ENCODE results near the gene IFITM10.
A peak's percentile ranks its signal among the peaks of the same experiment; 100 is the strongest.

The IFITM10 gene

DNA sequence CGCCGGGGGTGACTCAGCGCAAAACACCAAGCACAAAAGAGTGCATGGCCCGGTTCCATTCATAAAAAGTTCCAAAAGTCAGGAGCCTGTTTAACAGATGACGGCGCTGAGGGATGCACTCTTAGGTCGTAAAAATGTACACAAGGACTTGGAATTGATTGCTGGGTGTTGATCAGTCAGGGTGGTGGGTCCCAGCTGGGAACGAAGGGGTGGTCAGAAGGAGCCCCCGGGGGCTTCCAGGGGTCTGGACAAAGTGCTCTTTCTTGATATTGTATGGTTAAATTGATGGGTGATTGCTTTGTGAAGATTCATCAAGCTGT lies 20.7 kb downstream of the IFITM10 start:
- Histone ChIP-seq H3K36me3 (ENCODE audit: control insufficient read depth in 2 of 2, insufficient read depth in 2 of 2, low read length in 2 of 2) (no peaks in the 10 kb centered on the region), H3K27ac (ENCODE audit: low read depth in 2 of 2, low read length in 2 of 2) (no peak overlapping the region), H3K4me1 (ENCODE audit: control insufficient read depth in 2 of 2, insufficient read depth in 2 of 2, low read length in 2 of 2) (no peaks in the 10 kb centered on the region), H3K9me3 (ENCODE audit: control insufficient read depth in 2 of 2, low read length in 2 of 2) (no peaks in the 10 kb centered on the region), H3K4me3 (ENCODE audit: low read length in 2 of 2) (no peak overlapping the region), H3K27me3 (ENCODE audit: control insufficient read depth in 2 of 2, insufficient read depth in 2 of 2, low read length in 2 of 2) (peaks cover 6 to 37% of the 10 kb centered on the region in 2 donors), H3K9ac (ENCODE audit: low read depth in 1 of 2, low read length in 2 of 2) (no peak overlapping the region)

DNA sequence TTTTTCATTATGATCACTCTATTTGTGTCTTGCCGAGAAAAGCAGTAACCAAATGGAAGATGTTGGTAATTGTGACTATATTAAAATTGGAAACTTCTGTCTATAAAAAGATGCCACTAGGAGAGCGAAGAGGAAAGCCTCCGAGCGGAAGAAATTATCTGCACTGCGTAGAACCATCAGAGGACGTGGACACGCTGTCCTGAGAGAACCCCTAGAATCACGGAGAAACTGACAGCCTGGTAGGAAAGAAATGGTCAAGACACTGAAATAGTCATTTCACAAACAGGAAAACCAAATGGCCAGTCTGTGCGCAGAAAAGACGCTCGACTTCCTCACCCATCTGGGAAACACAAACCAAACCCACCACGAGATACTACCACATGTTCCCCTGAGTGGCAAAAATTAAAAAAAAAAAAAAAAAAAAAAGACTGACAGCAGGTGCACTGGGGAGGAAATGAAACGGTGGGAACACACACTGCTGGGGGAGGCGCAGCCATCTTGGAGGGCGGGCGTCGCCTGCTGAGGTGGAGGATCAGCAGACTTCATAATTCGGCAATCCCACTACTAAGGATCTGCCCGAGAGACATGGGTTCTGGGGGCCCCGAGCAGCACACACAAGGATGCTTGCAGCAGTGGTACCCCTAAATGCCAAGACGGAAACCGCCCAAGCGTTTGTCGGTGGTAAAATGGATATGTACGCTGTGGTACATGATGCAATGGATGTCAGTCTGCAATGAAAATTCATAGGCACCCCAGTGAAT lies 21.3 kb downstream of the IFITM10 start:
- Histone ChIP-seq H3K27me3 (ENCODE audit: control insufficient read depth in 2 of 2, insufficient read depth in 2 of 2, low read length in 2 of 2) (peaks cover 6 to 37% of the 10 kb centered on the region in 2 donors), H3K9ac (ENCODE audit: low read depth in 1 of 2, low read length in 2 of 2) (no peak overlapping the region), H3K4me1 (ENCODE audit: control insufficient read depth in 2 of 2, insufficient read depth in 2 of 2, low read length in 2 of 2) (no peaks in the 10 kb centered on the region), H3K27ac (ENCODE audit: low read depth in 2 of 2, low read length in 2 of 2) (peak overlapping the region in 1 of 2 donors; percentile 23), H3K4me3 (ENCODE audit: low read length in 2 of 2) (peak overlapping the region in 1 of 2 donors; percentile 20), H3K9me3 (ENCODE audit: control insufficient read depth in 2 of 2, low read length in 2 of 2) (no peaks in the 10 kb centered on the region), H3K36me3 (ENCODE audit: control insufficient read depth in 2 of 2, insufficient read depth in 2 of 2, low read length in 2 of 2) (no peaks in the 10 kb centered on the region)

DNA sequence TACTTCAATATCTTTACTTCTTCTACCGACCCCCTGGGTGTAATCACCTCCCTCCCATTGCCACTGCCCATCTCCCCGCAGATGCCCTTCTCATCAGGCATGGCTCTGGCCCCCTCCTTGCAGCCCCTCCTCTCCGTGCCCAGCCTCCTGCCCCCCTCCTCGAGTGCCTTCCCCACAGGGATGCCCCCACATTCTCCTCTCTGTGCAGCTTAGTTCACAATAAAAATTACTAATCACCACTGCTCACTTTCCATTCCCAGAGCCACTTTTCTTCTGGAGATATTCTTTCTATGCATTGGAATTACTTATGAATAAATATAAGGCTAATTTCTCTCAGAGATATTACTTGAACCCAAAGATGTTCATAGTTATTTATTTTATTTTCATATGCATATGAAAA lies 22.1 kb downstream of the IFITM10 start:
- Histone ChIP-seq H3K4me1 (ENCODE audit: control insufficient read depth in 2 of 2, insufficient read depth in 2 of 2, low read length in 2 of 2) (no peaks in the 10 kb centered on the region), H3K27ac (ENCODE audit: low read depth in 2 of 2, low read length in 2 of 2) (no peak overlapping the region), H3K4me3 (ENCODE audit: low read length in 2 of 2) (no peak overlapping the region), H3K36me3 (ENCODE audit: control insufficient read depth in 2 of 2, insufficient read depth in 2 of 2, low read length in 2 of 2) (no peaks in the 10 kb centered on the region), H3K9me3 (ENCODE audit: control insufficient read depth in 2 of 2, low read length in 2 of 2) (no peaks in the 10 kb centered on the region), H3K27me3 (ENCODE audit: control insufficient read depth in 2 of 2, insufficient read depth in 2 of 2, low read length in 2 of 2) (peaks cover 6 to 37% of the 10 kb centered on the region in 2 donors), H3K9ac (ENCODE audit: low read depth in 1 of 2, low read length in 2 of 2) (no peak overlapping the region)

DNA sequence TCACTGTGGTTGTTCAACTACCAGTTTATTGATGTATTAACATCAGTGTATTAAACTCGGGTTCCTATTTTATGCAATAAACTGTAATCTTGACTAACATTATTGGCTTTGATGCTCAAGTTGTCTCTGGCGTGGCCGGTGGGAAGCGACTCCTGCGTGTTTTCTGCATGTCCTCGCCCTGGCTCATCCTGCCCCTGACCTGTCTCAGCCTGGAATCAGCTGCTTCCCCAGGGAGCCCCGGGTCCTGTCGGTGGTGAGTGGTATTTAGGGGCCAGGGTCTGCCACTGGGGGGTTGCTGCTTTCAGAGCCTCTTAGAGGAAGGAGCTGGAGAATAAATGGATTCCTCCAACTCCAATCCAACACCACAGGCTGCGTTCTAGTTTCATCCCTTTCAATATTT lies 22.5 kb downstream of the IFITM10 start:
- H3K4me1 ChIP-seq (ENCODE audit: control insufficient read depth in 2 of 2, insufficient read depth in 2 of 2, low read length in 2 of 2): no peaks in the 10 kb centered on the region
- no peak overlapping the region for H3K27ac ChIP-seq (ENCODE audit: low read depth in 2 of 2, low read length in 2 of 2)
- no peak overlapping the region for H3K4me3 ChIP-seq (ENCODE audit: low read length in 2 of 2)
- no peaks in the 10 kb centered on the region for H3K36me3 ChIP-seq (ENCODE audit: control insufficient read depth in 2 of 2, insufficient read depth in 2 of 2, low read length in 2 of 2)
- H3K27me3 ChIP-seq (ENCODE audit: control insufficient read depth in 2 of 2, insufficient read depth in 2 of 2, low read length in 2 of 2): peaks cover 6 to 41% of the 10 kb centered on the region in 2 donors
- no peaks in the 10 kb centered on the region for H3K9me3 ChIP-seq (ENCODE audit: control insufficient read depth in 2 of 2, low read length in 2 of 2)
- H3K9ac ChIP-seq (ENCODE audit: low read depth in 1 of 2, low read length in 2 of 2): no peak overlapping the region

DNA sequence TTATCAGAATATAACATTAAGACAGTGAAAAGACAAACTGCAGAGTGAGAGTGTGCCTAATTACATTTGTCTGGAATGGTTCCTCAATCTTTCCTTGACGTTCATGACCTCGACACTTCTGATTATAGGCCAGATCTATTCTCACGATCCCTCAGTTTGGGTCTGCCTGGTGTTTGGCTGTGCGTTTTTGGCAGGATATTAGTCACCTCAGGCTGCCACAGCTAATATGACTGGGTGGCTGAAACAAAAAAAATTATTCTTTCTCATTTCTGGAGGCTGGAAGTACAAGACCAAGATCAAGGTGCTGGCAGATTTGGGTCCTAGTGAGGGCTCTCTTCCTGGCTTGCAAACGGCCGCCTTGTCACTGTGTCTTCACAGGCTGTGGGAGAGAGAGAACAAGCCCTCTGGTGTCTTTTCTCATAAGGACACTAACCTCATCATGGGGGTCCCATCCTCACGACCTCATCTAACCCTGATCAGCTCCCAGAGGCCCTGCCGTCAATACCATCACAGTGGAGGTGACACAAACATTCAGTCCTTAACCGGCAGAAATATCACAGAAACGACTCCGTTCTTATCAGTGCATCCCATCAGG lies 23.2 kb downstream of the IFITM10 start:
- Histone ChIP-seq H3K27me3 (ENCODE audit: control insufficient read depth in 2 of 2, insufficient read depth in 2 of 2, low read length in 2 of 2) (peaks cover 6 to 37% of the 10 kb centered on the region in 2 donors), H3K4me3 (ENCODE audit: low read length in 2 of 2) (no peak overlapping the region), H3K9me3 (ENCODE audit: control insufficient read depth in 2 of 2, low read length in 2 of 2) (no peaks in the 10 kb centered on the region), H3K9ac (ENCODE audit: low read depth in 1 of 2, low read length in 2 of 2) (no peak overlapping the region), H3K4me1 (ENCODE audit: control insufficient read depth in 2 of 2, insufficient read depth in 2 of 2, low read length in 2 of 2) (no peaks in the 10 kb centered on the region), H3K27ac (ENCODE audit: low read depth in 2 of 2, low read length in 2 of 2) (no peak overlapping the region), H3K36me3 (ENCODE audit: control insufficient read depth in 2 of 2, insufficient read depth in 2 of 2, low read length in 2 of 2) (no peaks in the 10 kb centered on the region)

DNA sequence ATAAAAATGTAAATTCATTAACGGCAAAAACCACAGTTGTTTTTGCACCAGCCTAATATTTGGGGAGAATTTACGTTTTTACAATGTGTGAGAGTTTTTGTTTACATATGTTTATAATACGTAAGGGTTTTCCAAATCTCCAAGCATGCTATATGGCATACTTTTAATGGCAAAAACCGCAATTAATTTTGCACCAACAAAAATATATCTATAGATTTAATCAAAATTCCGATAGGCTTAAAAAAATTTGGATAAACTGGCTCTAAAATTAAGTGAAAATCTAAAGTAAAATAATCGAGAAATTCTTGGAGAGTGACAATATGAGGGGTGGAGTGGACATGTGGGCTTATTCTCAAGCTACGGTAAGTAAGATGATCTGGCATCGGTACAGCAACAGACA lies 30.6 kb downstream of the IFITM10 start:
- Histone ChIP-seq H3K4me3 (ENCODE audit: low read length in 2 of 2) (no peak overlapping the region), H3K27ac (ENCODE audit: low read depth in 2 of 2, low read length in 2 of 2) (no peak overlapping the region), H3K27me3 (ENCODE audit: control insufficient read depth in 2 of 2, insufficient read depth in 2 of 2, low read length in 2 of 2) (peaks cover 0 to 6% of the 10 kb centered on the region in 2 donors), H3K36me3 (ENCODE audit: control insufficient read depth in 2 of 2, insufficient read depth in 2 of 2, low read length in 2 of 2) (no peaks in the 10 kb centered on the region), H3K9ac (ENCODE audit: low read depth in 1 of 2, low read length in 2 of 2) (no peak overlapping the region), H3K9me3 (ENCODE audit: control insufficient read depth in 2 of 2, low read length in 2 of 2) (no peaks in the 10 kb centered on the region), H3K4me1 (ENCODE audit: control insufficient read depth in 2 of 2, insufficient read depth in 2 of 2, low read length in 2 of 2) (no peaks in the 10 kb centered on the region)

DNA sequence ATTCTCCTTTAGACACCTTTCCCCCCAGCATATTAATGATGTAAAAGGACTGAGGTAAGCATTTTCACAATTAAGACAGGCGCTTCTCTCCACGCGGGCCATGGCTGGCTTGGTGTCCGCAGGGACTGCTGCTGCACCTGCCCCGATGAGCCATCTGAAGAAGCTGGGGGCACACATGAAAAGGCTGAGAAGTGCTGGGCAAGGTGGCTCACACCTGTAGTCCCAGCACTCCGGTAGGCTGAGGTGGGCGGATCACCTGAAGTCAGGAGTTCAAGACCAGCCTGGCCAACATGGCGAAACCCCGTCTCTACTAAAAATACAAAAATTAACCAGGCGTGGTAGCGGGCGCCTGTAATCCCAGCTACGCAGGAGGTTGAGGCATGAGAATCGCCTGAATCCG lies 32.1 kb downstream of the IFITM10 start:
- no peaks in the 10 kb centered on the region for H3K4me1 ChIP-seq (ENCODE audit: control insufficient read depth in 2 of 2, insufficient read depth in 2 of 2, low read length in 2 of 2)
- H3K9me3 ChIP-seq (ENCODE audit: control insufficient read depth in 2 of 2, low read length in 2 of 2): no peaks in the 10 kb centered on the region
- peaks cover 0 to 6% of the 10 kb centered on the region in 2 donors for H3K27me3 ChIP-seq (ENCODE audit: control insufficient read depth in 2 of 2, insufficient read depth in 2 of 2, low read length in 2 of 2)
- H3K36me3 ChIP-seq (ENCODE audit: control insufficient read depth in 2 of 2, insufficient read depth in 2 of 2, low read length in 2 of 2): no peaks in the 10 kb centered on the region
- no peak overlapping the region for H3K9ac ChIP-seq (ENCODE audit: low read depth in 1 of 2, low read length in 2 of 2)
- no peak overlapping the region for H3K27ac ChIP-seq (ENCODE audit: low read depth in 2 of 2, low read length in 2 of 2)
- no peak overlapping the region for H3K4me3 ChIP-seq (ENCODE audit: low read length in 2 of 2)

DNA sequence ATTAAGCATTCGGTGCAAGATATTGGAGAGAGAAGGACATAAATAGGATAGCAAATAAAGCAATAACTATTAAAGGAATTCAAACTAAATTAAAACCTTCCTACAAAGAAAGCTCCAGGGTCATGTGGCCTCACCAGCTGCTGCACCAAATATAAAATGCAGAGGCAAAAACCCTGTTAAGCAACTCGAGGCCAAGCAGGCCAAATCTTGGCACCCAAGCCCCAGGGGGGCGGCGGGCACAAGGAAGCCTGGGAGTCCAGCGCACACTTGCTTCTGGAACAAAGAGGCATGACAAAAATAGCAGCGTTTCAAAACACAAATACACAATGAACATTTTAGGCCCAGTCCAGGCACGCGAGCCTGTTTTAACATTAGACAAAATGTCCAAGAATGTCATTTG lies 32.6 kb downstream of the IFITM10 start:
- no peaks in the 10 kb centered on the region for H3K9me3 ChIP-seq (ENCODE audit: control insufficient read depth in 2 of 2, low read length in 2 of 2)
- no peaks in the 10 kb centered on the region for H3K36me3 ChIP-seq (ENCODE audit: control insufficient read depth in 2 of 2, insufficient read depth in 2 of 2, low read length in 2 of 2)
- H3K4me1 ChIP-seq (ENCODE audit: control insufficient read depth in 2 of 2, insufficient read depth in 2 of 2, low read length in 2 of 2): no peaks in the 10 kb centered on the region
- H3K9ac ChIP-seq (ENCODE audit: low read depth in 1 of 2, low read length in 2 of 2): no peak overlapping the region
- no peak overlapping the region for H3K27ac ChIP-seq (ENCODE audit: low read depth in 2 of 2, low read length in 2 of 2)
- H3K4me3 ChIP-seq (ENCODE audit: low read length in 2 of 2): no peak overlapping the region
- peaks cover 0 to under 1% of the 10 kb centered on the region in 2 donors for H3K27me3 ChIP-seq (ENCODE audit: control insufficient read depth in 2 of 2, insufficient read depth in 2 of 2, low read length in 2 of 2)

DNA sequence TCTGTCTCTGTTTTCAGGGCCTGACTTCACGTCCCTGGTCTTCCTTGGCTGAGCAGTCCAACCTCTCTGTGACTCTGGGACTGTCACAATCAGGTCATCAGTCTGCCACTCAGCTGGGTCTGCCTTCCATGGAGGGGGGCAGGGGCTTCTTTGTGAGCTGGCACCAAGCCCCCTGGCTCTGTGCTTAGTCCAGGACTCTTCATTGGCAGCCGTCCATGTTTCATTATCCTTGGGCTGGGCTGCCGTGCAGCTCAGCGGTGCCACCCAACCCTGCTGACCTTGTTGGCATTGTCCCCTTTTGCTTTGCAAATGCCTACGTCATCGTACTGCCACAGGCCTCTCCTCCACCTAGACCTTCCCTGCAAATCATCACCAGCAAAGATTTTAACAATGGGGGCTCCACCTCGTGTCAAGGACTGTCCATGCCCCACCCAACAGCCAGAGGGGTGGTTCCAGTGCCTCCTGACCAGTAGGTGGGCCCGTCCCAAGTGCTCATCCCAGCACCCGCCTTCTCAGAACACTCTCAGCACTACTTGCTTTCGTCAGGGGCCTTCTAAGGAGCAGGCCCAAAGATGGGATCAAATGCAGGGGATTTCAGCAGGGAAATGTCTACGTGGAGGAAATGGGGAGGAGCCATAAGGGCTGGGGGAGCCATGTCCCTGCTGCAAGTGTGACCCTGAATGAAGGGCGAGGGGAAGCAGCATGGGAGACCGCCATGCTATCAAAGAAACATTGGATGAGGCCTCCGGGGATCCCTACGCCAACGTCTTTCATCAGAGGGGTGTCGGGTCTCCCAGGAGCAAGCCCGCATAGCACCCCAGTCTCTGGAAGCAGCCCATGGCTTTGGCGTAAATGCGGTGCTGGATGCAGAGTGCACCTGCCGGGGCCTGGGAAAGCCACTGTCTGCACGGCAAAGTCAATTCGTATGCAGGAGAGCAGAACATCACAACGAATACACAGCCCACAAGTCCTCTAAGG lies 35.2 kb downstream of the IFITM10 start:
- H3K27me3 ChIP-seq (ENCODE audit: control insufficient read depth in 2 of 2, insufficient read depth in 2 of 2, low read length in 2 of 2): no peaks in the 10 kb centered on the region
- no peaks in the 10 kb centered on the region for H3K36me3 ChIP-seq (ENCODE audit: control insufficient read depth in 2 of 2, insufficient read depth in 2 of 2, low read length in 2 of 2)
- no peak overlapping the region for H3K4me3 ChIP-seq (ENCODE audit: low read length in 2 of 2)
- H3K27ac ChIP-seq (ENCODE audit: low read depth in 2 of 2, low read length in 2 of 2): no peak overlapping the region
- no peaks in the 10 kb centered on the region for H3K4me1 ChIP-seq (ENCODE audit: control insufficient read depth in 2 of 2, insufficient read depth in 2 of 2, low read length in 2 of 2)
- H3K9me3 ChIP-seq (ENCODE audit: control insufficient read depth in 2 of 2, low read length in 2 of 2): no peaks in the 10 kb centered on the region
- no peak overlapping the region for H3K9ac ChIP-seq (ENCODE audit: low read depth in 1 of 2, low read length in 2 of 2)

DNA sequence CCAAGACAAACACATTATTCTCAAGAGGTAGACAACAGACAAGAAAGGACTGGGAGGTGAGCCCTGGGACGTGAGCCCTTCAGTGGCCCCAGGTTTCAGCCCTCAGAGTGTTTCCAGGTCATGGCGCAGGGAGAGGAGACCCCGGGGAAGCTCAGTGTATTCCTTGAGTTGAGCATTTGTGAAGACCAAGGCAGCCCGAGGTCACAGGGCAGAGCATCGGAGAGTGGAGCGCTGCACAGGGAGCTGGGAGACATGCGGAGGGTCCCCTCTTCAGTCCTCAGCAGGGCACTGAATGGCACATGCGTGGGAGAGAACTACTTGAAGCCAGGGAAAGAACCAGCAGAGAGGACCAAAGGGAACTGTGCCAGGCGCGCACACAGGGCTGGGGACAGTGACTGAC lies 41.7 kb downstream of the IFITM10 start:
- Histone ChIP-seq H3K27ac (ENCODE audit: low read depth in 2 of 2, low read length in 2 of 2) (no peak overlapping the region), H3K9me3 (ENCODE audit: control insufficient read depth in 2 of 2, low read length in 2 of 2) (no peaks in the 10 kb centered on the region), H3K9ac (ENCODE audit: low read depth in 1 of 2, low read length in 2 of 2) (no peak overlapping the region), H3K4me3 (ENCODE audit: low read length in 2 of 2) (no peak overlapping the region), H3K36me3 (ENCODE audit: control insufficient read depth in 2 of 2, insufficient read depth in 2 of 2, low read length in 2 of 2) (no peaks in the 10 kb centered on the region), H3K27me3 (ENCODE audit: control insufficient read depth in 2 of 2, insufficient read depth in 2 of 2, low read length in 2 of 2) (peaks cover 8 to 12% of the 10 kb centered on the region in 2 donors), H3K4me1 (ENCODE audit: control insufficient read depth in 2 of 2, insufficient read depth in 2 of 2, low read length in 2 of 2) (no peaks in the 10 kb centered on the region)

Data from mucosa of rectum (tissue), 2 donors.